ENCODE measurements around the gene KCNJ1.

KCNJ1 gene

DNA sequence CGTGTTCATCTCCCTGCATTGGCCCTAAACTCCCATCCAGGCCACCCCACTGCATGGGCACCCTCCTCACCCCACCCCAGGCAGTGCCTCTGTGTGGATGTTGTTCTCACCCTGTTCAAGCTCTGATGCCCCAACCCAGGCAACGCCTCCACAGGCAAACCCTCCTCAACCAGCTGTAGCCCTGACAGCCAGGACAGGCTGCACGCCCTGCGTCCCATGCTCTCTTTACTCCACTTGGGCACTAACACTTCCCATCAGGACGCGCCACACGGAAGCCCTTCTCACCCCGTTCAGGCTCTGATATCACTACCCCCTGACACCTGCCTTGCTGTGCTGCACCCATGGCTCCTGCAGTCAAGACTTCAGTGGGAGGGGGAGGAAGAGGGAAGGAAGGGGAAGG, 47.9 kb downstream of the KCNJ1 start:
- DNase-seq = no peak

DNA sequence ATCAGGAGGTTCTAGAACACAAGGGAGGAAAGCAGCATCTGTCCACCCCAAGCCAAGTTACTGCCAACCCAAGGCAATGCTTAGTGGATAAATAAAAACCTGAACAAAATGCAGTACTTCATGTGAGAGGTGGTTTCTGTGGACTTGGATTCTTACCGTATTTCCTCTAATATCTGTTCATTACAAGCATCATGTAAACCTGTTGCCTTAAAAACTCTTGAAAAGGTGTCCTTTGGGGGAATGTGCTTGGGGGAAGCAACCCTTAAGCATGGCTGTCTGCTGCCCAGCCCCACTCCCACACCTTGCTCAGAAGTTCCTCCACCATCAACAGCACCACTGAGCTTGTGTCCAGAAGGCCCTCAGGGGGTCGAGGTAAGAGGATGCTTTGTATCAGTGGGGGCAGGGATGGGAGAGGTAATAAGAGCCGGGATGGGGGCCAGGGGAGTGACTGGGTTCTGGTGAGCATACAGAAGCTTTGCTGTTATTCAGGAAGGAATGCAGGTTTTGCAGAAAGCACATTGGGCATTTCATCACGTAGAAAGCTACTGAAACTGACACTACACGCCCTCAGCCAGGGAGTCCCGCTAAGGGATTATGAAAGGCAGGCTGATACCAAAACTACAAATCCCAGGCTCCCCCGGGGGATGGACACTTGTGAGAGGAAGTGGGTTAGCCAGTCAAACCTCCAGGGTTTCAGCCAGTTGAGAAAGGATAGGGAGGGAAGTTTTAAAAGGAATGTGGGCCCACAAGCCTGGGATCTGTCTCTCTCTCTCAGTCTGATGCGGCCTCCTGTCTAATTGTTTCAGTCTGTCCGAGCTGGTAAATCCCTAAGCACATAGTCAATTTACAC, 52.0 kb downstream of the KCNJ1 start:
- DNase-seq = peak; percentile 38 to 68 (median 45)

DNA sequence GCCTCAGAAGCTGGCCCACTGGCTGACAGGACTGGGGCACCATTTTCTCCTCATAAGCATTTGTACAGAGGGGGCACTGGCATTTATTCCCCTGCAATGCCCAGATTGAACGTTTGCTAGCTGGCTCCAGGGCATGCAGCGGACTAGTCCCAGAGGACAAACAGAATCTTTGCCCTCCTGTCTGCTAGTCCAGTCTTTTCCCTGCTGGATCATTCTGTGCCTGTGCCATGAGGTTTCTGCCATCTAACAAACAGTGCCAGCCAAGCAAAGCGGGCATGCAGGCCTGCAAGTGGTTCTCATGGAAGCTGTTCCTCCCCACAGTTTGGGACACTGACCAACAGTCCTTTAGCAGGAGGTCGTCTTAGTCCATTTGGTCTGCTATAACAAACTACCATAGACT, 53.4 kb downstream of the KCNJ1 start:
- DNase-seq = no peak

DNA sequence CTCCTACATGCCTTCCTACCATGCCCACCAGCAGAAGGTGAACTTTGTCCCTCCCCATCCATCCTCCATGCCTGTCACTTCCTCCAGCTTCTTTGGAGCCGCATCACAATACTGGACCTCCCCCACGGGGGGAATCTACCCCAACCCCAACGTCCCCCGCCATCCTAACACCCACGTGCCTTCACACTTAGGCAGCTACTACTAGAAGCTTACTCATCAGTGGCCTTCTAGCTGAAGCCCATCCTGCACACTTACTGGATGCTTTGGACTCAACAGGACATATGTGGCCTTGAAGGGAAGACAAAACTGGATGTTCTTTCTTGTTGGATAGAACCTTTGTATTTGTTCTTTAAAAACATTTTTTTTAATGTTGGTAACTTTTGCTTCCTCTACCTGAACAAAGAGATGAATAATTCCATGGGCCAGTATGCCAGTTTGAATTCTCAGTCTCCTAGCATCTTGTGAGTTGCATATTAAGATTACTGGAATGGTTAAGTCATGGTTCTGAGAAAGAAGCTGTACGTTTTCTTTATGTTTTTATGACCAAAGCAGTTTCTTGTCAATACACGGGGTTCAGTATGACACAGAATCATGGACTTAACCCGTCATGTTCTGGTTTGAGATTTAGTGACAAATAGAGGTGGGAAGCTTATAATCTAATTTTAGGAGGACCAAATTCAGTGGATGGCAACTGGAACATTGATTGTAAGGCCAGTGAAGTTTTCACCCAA, 56.1 kb downstream of the KCNJ1 start:
- no peak for DNase-seq

DNA sequence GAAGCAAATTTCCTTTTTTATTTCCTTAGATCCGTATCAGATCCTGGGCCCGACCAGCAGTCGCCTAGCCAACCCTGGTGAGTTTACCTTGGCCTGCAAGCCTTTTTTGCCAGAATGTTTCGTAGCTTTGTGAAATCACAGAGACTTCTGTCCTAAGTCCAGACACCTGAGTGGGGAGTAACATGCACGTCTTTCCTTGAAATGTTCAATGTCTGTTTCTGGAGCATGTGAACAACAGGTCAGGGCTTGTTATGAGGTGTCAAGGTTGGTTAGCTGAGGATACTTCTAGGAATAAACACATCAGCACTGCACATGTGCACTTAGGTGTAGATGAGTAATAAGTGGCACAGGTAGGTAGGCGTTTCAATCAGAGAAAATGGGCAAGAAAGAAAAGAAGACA, 58.0 kb downstream of the KCNJ1 start:
- DNase-seq = no peak

DNA sequence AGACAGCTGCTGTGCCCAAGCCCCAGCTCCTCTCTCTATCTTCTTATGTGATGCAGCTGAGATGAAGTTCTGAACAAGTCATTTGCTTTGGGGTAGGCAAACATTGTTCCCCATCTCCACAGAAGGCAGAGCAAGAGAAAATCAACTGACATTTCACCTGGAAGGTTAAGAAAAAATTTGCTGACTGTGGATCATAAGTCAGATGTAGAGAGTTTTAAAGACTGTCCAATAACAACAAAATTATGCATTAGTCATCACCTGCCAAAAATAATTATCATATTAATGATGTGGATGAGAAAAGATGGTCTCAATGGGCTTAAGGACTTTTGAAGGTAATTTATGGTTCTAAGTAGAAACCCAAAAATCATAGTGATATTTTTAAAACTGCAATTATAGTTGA, 59.2 kb downstream of the KCNJ1 start:
- no peak for DNase-seq

DNA sequence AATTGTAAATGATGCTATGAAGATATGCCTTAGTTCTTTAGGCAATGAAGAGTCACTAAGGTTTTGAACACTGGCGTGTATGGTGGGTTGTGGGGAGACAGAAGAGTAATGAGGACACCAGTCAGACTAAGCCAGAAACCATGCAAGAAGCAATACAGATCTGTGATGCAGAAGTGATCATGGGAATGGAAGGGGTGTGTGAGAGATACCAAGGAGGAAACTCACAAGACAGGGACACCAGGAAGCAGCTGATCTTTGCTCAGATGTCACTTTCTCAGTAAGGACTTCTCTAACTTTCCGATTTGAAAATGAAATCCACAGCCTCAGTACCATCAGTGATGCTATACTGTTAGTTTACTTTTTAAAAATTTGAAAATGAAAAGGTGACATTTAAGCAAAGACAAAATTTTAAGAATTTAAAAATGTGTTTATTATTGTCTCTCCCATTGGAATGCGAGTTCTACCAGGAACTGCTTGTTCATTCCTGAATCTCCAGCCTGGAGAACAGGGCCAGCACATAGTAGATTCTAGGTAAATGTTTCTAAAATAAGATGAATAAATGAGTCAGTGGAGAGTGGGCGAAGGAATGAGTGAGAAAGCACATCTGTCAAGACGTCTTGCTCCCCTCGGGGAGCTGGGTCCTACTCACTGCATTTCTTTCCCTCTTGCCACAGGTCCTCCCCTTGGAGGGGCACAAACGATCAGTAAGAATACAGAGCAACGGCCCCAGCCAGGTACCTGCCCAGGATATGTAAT, 60.4 kb downstream of the KCNJ1 start:
- no peak for DNase-seq

DNA sequence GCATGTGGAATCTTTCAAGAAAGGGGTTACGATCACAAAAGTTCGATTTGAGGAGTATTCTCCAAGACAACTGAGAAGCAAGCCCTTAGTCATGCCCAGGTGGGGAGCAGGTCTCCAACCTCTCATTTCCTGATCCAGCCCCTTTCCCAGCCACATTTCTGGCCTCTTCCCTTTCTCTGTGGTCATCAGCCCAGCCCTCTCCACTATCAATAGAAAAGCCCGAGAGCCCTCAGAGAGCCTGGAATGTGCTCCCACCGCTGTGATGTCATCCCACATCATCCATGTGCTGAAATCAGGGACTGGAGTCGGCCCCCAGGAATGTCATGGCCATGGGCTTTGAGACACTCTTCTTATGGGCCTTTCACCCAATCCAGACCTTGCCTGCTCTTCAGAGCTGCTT, 62.6 kb downstream of the KCNJ1 start:
- DNase-seq = no peak

DNA sequence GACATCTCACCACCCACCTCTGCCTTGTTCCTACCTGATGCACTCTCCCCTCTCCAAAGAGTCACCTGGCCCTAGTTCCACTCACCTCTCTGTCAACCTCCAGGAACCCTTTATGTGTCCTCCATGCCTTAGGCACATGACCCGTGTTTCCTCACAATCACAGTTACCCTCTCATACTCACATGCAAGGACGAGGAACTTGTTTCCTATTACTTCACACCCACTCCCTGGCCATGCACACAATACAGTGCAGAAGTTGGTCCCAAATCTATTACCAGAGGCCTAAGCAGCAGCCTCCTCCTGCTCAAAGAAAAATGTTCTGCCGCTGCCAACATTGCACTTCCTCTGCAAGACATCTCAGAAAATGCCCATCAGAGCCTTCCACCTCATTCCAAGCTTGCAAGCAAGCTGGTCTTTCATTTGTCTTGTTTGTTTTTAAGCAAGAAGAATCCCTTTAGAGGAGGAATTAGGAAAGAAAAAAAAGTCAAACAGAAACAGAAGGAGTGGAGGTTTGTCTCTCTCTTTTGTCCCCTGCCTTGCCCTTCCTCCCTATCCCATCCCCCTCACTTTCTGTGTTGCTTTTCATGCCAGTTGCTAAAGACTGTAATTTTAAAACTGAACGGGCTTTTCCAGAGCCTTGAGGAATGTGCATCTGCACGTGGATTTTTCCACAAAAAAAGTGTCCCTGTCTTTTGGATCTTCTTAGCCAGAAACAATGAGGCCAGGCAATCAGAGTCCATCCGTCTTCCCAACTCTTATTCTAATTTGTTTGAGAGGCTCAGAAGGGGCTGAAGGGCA, 63.4 kb downstream of the KCNJ1 start:
- peak; percentile 69 to 77 (median 76) for DNase-seq

DNA sequence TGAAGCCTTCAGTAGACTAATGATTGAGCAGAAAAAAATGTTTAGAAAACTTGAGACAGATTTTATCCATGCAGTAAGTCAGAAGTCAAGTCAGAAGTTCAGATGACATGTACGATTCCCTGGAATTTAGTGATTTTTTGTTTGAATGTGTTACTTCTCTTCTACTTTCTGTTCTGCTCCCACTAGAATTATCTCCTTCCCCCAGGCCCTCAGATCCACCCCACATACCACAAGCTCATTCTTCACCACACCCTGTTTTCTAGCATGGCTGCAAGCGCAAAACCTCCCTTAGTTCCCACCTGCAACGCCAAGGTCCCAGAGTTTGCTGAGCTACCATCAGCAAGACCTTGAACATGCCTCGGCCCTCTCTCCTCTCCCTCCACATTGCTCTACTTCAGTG, 64.1 kb downstream of the KCNJ1 start:
- no peak for DNase-seq

DNA sequence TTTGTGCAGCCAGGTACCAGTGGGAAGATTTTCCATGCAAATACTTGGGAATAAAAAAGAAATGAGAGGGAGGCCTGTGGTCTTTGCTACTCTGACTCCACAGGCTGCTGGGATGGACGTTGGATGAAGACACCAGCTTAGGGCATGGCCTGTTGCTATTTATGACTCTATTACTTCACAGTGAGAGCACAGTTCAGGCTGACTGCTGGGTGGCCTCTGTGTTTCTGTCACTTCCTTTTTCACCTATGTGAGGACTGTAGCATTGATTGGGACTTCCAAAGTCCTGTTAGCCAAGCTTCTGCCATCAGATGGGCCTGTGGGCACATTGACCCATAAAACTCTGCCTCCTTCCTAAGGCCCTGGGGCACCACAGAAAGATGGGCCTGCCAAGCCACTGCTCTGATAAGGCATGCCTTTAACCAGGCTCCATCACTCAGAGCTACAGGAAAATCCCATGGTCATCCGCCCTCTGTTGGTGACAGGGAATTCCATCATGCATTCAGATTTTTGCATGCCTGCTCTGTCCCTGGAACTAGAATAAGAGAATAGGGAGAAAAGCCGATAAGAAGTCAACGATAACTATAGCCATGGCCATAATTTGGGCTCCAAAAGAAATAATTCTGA, 64.6 kb downstream of the KCNJ1 start:
- DNase-seq = peak; percentile 48 to 59 (median 57)

DNA sequence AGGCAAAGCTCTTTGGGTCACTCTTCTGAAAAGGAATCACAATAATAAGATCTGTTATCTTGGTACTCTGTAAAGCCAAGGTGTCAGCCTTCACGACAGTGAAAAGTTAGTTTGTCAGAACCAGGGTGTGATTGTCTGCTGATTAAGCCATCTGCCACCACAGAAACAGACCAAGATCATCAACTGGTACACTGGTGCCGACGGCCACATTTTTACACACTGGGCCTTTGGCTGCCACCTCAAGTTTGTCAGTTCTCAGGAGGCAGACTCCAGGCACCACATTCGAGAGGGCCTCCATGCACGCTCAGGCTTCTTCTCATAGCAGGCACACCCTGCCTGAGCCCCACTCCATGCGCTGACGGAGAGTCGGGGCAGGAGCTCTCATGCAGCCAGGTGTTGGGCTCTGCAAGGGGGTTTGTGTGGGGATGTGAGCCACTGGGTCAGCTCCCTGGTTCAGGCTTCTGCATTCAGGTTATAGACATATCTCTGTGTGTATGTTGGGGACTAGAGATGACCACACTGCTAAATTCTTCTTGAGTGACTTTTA, 66.2 kb downstream of the KCNJ1 start:
- no peak for DNase-seq

DNA sequence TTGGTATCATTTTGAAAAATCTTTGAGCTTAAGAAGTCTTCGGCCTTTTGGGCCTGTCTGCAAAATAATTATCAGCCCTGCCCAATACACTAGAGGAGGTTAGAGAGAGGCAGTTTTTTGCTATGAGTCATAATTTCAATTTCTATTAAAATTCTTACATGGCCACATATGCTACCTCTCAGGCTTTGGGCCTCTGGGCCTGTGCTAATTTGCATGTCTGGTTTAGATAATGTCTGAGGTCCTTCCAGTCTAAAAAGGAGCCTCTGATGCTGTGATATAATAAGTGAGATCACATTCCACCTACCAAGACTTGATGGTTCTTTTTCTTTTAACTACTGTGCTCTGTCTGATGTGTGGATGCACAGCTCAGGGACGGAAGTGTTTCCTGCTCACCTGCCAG, 70.8 kb downstream of the KCNJ1 start:
- DNase-seq = no peak

DNA sequence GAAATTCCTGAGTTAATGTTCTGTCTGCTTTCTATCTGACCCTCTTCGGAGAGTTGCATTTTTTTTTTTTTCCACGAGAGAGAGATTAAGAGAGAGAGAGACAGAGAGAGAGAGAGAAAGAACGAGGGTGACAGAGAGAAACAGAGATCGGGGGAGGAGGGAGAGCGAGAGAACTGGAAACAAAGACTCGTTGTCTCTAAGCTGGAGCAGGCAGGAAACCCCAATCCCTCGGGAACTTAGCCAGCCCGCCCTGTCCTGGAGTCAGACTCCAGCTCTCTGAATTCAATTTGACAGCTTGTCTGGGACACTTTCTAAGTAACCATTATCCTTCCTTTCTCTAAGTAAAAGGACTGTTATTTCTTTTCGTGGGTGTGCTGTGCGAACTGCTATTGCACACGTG, 76.9 kb downstream of the KCNJ1 start:
- no peak for DNase-seq

DNA sequence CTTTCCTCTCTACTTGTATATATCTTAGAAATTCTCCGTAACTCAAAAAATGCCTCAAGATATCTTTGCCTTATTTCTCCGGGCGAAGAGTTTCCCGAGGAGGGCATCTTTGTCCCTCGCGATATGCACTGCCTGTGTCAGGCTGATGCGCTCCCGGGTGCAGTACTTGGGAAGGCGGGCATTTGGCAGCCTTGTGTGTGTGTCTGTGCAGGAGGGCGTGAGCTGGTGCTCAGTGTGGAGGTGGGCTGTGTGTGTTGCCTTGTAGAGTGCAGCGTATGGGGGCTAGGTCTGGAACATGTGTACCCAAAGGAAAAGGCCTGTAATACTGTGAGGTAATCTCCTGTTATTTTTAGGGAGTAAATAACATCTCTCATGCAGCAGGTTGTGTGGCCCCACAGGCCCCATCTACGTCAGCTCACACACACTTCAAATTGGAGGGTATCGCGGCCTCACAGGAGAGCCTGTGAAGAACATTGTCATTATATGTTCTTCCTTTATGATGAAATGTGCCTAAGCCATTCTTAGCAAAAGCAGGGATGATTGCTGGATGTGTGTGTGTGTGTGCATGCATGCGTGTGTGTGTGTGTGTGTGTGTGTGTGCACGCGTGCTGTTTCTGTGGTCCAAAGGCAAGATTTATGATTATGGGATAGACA, 77.5 kb downstream of the KCNJ1 start:
- no peak for DNase-seq

Measured in suppressor macrophage treated with lipopolysaccharide for 1 hour (primary cell).